AG04450 (cell line): ENCODE results near the gene CCDC167. TPM values are rescaled to one million over a fixed set of nuclear protein-coding genes. Genes with fewer than 3 reads are reported as not detected.

Experiments used
- CTCF ChIA-PET: fragments of 300-600, 350-600 bp; formaldehyde crosslinking; extraction: SDS; loops from one replicate; lab custom pipeline; 2022; ENCODE audit warnings: antibody characterized with exemption, inconsistent platforms; lab: Charles Lee
- POLR2A ChIA-PET: fragments of 350-600 bp; formaldehyde crosslinking; extraction: SDS; loops from one replicate; lab custom pipeline; 2021; ENCODE audit warnings: antibody characterized with exemption, inconsistent platforms; lab: Yijun Ruan, JAX
- DNase-seq: peaks from one replicate; pipeline ENCODE4 v3.0.0-alpha.2; 2011; ENCODE audit warnings: low read depth, low spot score
- H3K27ac ChIP-seq: one replicate; pipeline ENCODE4 v1.5.1; 2012; ENCODE audit warnings: low read depth, low read length, control low read depth
- H3K27me3 ChIP-seq: one replicate; pipeline ENCODE4 v1.6.0; 2012; ENCODE audit warnings: low read length; ENCODE audit not compliant: control insufficient read depth, insufficient read depth
- H3K4me3 ChIP-seq: 2 replicates; pipeline ENCODE4 v1.5.1; 2011; ENCODE audit warnings: mild to moderate bottlenecking, low read depth, low read length, control low read depth
- H3K9me3 ChIP-seq: 2 replicates; pipeline ENCODE4 v1.5.1; 2012; ENCODE audit warnings: low read length; ENCODE audit not compliant: control insufficient read depth, insufficient read depth
- CTCF ChIP-seq: IDR thresholded peaks from 2 replicates; pipeline ENCODE4 v1.5.1; 2011; ENCODE audit warnings: low read depth, low read length, control low read depth, inconsistent platforms
- polyA plus RNA-seq: library from polyadenylated mRNA; depleted of rRNA; stranded (reverse); fragments of >200 nt; gene quantifications from 2 replicates; pipeline ENCODE4 v1.2.3, GENCODE V29; 2011

Gene CCDC167
- polyA plus RNA-seq, 1 experiment = 27.3 TPM

GRCh38 chr6:37482606-37483251 lies 17.0 kb downstream of the CCDC167 start:
- POLR2A ChIA-PET = no interaction called here
- Histone ChIP-seq H3K9me3 (no peaks in the 10 kb centered on the region), H3K27ac (no peak overlapping the region), H3K4me3 (no peak overlapping the region), H3K27me3 (no peaks in the 10 kb centered on the region)
- no peak for TF ChIP-seq CTCF
- no peak for DNase-seq
- CTCF ChIA-PET = no interaction called here

- POLR2A ChIA-PET = no interaction called here
- Histone ChIP-seq H3K4me3 (no peak overlapping the region), H3K9me3 (no peaks in the 10 kb centered on the region), H3K27me3 (no peaks in the 10 kb centered on the region), H3K27ac (no peak overlapping the region)
- DNase-seq = no peak
- CTCF ChIA-PET = interaction anchor here (1.0 kb wide), 1 partner anchor 210 kb away, joined by 4 read pairs; no protein-coding TSS in a partner anchor
- no peak for TF ChIP-seq CTCF
These were observed 17.7 kb downstream of the CCDC167 start for GRCh38 chr6:37481711-37482605.

DNA sequence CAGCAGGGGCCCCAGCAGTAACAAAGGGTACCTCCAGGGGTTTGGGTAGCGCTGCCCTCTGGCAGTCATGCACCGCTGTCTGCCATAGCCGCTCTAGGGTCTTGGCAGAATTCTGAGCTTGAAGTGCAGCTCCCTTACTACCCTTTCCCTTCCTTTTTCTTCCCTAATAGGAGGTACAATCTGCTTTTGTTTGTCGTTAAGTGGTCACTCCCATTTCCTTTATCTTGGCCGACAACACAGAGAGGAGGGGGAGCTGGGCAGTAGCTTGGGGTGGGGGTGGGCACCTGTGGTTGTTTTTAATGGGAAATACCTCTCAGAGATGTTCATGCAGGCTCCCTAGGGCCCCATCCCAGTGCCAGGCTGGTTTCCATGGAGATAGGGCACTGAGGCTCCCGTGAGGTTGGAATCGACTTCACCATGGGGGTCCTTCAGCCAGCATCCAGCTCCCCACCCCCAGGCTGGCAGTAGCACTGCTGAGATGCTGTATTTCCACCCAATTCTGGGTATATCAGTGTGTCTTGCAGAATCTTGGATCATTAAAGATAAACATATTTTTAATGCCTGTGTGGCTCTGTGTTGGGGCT lies 18.6 kb downstream of the CCDC167 start:
- no peaks in the 10 kb centered on the region for H3K27me3 ChIP-seq
- POLR2A ChIA-PET = no interaction called here
- no peaks in the 10 kb centered on the region for H3K9me3 ChIP-seq
- DNase-seq = no peak
- no peak overlapping the region for H3K27ac ChIP-seq
- CTCF ChIA-PET = interaction anchor here (0.6 to 1.3 kb wide), 3 partner anchors 211 to 1013 kb away, joined by 3 to 4 read pairs (median 3); no protein-coding TSS in a partner anchor
- TF ChIP-seq CTCF = no peak
- no peak overlapping the region for H3K4me3 ChIP-seq

DNA sequence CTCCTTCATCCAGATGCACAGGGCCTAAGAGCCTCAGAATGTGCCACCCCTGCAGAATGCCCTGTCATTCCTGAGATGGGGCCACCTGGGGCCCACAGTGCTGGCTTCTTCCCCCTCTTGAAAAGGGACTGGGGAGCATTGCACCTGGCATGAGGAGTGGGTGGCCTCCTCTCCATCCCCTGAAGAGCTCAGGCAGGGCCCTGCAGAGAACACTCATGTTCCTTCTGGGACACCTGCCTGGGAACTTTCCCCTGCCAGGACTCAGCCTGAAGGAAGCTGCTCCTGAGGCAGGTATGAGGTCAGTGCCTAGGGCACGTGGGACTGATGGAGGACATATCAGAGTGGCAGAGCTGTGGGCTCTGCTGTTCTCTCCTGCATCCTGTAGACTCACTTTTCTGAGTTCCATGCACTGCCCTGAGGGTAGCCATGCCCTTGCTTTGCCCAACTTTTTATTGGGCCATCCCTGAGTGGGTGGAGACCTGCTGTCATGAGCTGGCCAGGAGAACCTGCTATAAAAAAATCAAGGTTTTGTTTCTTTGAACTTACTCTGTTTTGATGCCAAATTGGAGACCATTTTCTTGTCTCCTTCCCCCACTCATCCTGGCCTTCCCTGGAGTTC lies 19.5 kb downstream of the CCDC167 start:
- CTCF ChIA-PET = interaction anchor here (0.6 to 1.3 kb wide), 2 partner anchors 918 to 1014 kb away, joined by 3 read pairs; no protein-coding TSS in a partner anchor
- POLR2A ChIA-PET = no interaction called here
- Histone ChIP-seq H3K27ac (no peak overlapping the region), H3K27me3 (no peaks in the 10 kb centered on the region), H3K4me3 (no peak overlapping the region), H3K9me3 (no peaks in the 10 kb centered on the region)
- no peak for TF ChIP-seq CTCF
- DNase-seq = no peak
